GM12878 (cell line): ENCODE data around the gene CAMKK2.

Experiments used
- CBFB ChIP-seq: IDR thresholded peaks from 2 replicates; pipeline ENCODE4 v1.6.1; 2016; ENCODE audit warnings: antibody characterized with exemption, low read depth
- CHD2 ChIP-seq: IDR thresholded peaks from 2 replicates; pipeline ENCODE4 v1.6.1; 2011; ENCODE audit warnings: low read depth, low read length, improper control_type of control experiment, borderline replicate concordance
- FOS ChIP-seq: IDR thresholded peaks from 3 replicates; pipeline ENCODE4 v1.6.1; 2011; ENCODE audit warnings: borderline replicate concordance; ENCODE audit not compliant: insufficient read length; ENCODE audit errors: extremely low read depth
- SUZ12 ChIP-seq: fragments of 200-600 bp; sonication (generic); IDR thresholded peaks from one replicate; pipeline ENCODE4 v1.6.1; 2018; ENCODE audit warnings: antibody characterized with exemption, mild to moderate bottlenecking; ENCODE audit not compliant: unreplicated experiment

GRCh38 chr12:121328620-121329019, 32.1 kb upstream of the CAMKK2 start:
- TF ChIP-seq CHD2 (no peak), SUZ12 (no peak), CBFB (no peak), FOS (no peak)
